ENCODE results near the gene EDDM3A.
"Not testable (repeated sequence)": the region's sequence is repeated elsewhere in the genome, so short reads cannot be mapped to it uniquely, and the experiment has no call there.

Gene EDDM3A

DNA sequence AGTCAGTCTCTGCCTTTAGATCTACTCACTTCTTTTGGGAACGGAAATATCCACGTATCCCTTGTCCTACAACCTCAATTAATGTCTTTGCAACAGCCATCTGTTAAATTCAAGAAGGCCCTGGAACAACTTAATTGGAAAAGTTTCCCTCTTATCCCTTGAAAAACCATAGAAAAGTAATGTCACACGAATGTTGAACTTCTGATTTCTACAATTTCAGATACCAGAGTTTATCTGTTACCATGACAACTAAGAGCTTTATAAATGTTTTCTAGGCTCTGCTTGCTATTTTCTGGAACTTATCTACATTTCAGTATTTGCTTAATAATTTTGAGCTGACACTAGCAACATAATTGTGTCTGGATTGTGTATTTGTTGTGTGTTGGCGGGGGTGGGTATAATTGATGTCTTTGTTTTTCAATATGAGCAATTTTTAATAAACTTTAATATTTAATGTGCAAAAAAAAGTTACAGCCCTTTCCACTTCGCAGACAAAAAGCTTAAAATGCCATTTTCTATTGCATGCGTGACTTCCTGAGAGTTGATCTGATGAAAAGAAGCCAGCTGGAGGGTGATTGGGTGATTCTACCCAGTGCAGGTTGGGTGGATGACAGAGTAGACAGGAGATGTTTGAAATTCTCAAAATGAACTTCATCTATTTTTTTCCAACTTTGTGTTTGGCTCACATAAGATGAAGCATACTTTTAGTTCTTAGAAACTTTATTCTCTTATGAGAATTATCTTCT, 11.8 kb upstream of the EDDM3A start:
- DNase-seq = no peak

DNA sequence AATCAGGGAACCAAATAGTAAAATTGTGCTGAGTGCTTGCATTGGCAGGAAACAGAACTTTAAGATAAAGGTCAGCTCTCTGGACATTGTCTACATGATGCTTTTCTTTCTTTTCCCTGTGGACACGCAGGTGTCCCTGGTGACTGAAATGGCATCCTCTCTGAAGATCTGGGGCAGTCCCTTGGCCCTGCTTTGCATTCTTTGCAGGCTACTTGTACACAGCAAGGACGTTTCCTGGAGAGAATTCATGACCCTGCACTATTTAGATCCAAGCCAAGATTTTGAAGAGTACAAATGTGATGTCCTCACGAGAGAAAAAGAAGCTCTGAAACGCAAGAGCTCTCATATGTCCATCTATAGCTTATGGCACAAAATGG, 11.3 kb upstream of the EDDM3A start:
- no peak for DNase-seq

DNA sequence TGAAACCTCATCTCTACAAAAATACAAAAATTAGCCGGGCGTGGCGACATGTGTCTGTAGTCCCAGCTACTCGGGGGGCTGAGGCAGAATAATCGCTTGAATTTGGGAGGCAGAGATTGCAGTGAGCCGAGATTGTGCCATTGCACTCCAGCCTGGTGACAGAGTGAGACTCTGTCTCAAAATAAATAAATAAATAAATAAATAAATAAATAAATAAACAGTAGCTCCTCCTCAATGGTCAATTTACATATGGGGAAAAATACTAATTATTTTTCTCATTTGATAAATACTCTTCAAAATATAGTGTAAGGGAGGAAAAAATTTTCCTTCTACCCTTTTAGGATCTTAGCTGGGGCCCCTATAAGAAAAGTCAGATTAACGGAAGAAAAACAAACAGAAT, 7.4 kb upstream of the EDDM3A start:
- not testable (repeated sequence) for DNase-seq

DNA sequence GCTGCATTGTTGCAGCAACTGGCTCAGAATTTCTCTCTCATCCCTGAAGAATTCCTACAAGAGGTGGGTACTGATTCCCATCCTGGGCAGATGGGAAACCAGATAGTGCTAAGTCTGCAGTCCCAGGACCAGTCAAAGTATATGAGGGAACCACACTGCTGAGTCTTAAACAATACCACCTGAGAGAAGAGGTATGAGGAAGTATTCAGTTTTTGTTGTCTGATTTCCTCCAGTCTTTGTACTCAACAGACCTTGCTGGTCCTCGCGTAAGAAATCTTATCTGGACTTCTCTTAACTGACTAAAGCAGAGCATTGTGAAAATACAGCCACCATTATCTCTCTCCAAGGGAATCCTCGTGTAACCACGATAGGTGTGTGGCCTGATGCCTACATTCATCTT, 3.6 kb upstream of the EDDM3A start:
- DNase-seq = no peak

DNA sequence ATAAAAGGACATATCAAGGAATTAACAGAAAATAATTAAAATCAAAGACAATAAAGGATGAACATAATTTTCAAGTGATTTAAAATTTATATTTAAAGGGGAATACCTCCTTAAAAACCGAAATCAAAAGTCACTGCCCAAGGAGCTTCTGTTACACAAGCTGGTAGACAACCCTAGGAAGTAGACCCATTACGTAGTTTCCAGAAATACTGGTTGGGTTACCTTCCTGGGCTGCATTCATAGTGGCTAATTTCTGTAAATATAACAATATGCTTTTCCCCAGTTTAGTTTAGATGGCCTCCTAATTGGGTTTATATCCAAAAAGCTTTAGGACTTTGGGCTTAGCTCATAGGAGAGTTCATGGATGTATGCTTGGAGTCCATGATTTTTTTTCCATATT, 2.1 kb upstream of the EDDM3A start:
- no peak for DNase-seq

DNA sequence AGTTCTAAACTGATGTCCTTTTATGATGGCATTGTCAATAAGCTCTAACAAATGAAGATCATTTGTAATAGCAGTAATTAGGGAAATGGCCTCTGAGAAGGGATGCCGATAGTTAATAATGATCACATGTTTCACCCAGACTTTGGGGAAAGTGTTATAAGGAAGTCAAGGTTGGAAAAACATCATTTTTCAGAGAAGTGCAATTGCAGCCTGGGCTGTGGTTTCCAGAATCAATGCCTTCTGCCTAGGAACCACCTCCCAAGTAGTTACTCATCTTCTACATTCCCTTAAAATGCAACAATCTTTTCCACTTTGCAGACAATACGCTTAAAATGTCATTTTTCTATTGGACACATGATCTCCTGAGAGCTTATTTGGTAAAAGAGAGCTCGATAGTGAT, 879 bp downstream of the EDDM3A start:
- no peak for DNase-seq

DNA sequence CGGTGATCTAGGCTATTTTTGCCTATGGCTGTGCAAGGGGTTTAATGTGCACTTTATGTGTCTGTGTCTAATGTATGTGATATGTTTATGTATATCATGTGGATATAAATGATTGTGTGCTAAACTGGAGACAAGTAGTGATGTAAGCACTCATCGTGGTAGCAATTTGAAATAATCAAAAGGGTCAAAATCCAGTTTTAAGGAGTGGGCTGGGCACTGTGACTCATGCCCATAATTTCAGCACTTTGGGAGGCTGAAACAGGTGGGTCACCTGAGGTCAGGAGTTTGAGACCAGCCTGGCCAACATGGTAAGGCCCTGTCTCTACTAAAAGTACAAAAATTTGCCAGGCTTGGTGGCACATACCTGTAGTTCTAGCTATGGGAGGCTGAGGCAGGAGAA, 2.8 kb downstream of the EDDM3A start:
- no peak for DNase-seq

DNA sequence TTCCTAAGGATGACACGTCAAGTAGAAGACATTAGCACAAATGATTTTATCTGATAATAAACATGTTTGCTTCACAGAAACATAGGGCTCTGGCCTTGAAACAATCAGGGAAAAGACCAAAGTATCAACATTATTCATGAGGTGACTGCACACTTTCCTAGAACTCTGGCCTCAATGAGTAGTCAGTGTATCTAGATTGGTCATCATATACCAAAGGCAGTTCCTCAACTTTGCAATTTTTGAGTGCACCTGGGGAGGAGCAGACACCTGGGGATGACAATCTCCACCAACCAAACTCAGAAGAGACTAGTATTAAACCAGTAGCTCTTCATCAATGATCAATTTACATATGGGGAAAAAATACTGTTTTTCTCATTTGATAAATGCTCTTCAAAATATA, 4.5 kb downstream of the EDDM3A start:
- DNase-seq = no peak

DNA sequence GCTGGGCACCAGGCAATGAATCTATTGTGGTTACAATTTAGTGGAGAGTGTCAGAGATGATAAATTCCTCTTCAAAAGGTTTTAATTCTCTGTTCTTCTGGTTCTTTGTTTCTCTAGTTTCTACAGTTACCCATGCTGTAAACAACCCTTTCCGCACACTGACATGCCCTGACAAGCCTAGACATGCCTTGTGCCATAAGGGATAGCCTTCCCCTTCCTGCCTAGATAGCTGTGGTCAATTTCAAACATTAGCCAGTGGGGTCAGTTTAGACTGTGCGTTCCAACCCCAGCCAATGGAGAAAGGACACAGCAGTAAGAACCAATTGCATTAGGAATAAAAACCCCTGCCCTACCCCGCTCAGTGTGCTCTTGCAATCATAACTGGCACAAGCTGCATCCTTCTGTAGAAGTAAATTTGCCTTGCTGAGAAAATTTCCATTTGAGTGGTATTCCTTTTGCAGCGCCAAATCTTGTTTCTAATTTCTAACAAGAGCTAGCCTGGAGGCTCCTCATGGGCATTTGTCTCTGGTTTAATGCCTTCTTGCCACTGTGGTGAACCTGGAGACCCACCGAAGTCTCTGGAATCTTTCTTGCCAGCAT, 6.4 kb downstream of the EDDM3A start:
- no peak for DNase-seq

DNA sequence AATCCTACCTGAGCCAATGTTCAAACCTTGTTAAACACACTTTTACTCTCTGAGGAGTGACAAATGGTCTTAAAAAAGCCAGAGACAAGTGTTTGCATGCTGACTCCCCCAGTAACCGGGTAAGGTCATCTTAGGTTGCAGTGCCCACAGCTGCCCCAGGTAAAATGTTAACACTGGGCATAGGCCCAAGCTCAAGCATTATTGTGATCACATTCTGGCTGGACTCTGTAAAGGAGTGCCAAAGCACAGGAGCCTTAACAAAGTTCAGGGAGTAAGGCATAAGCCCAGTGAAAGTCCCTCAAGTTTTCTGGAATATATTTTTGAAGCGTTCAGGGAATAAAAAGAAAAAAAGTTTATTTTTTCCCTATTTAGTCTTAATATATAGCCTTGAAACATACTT, 8.6 kb downstream of the EDDM3A start:
- no peak for DNase-seq

DNA sequence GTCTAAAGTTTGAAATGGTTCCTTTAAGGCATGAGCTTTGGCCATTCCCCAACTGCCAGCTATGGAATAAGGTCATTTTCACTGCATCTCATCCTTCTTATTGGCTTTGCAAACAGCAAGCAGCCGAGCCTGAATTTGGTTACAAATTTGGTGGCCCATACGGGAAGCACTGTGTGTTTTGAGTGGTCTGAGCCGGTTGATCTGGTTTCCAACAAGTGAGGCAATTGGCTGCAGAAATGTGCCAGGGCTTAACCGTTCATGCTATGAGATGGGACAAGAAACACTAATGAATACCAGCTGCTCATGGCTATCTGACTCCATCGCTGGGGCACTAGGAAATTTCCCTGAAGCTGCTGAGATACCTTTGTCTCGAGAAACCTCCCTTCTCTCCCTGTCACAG, 9.3 kb downstream of the EDDM3A start:
- no peak for DNase-seq

DNA sequence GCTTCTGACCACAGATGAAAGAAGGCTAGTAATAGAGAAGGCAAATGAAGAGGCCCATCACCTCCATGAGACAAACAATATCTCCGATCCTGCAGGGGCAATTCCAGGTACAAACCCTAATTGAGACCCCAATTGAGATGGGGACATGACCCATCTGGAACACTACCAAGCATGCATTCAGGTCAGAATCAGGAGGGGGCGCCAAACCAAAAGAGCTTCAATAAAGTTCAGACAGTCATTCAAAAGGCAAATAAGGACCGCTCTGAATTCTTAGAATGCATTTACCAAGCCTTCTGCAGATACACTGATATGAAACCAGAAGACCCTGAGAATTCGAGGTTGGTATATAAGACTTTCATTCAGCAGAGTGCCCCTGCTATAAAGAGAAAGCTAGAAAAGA, 12.3 kb downstream of the EDDM3A start:
- no peak for DNase-seq

DNA sequence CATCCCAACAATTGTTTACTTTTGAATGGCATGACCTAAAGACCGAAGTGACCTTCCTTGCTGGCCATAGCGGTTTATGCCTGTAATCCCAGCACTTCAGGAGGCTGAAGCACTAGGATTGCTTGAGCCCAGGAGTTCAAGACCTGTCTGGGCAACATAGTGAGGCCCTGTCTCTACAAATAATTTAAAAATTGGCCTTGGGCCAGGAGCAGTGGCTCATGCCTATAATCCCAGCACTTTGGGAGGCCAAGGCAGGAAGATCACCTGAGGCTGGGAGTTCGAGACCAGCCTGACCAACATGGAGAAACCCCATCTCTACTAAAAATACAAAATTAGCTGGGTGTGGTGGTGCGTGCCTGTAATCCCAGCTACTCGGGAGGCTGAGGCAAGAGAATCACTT, 13.8 kb downstream of the EDDM3A start:
- not testable (repeated sequence) for DNase-seq

DNA sequence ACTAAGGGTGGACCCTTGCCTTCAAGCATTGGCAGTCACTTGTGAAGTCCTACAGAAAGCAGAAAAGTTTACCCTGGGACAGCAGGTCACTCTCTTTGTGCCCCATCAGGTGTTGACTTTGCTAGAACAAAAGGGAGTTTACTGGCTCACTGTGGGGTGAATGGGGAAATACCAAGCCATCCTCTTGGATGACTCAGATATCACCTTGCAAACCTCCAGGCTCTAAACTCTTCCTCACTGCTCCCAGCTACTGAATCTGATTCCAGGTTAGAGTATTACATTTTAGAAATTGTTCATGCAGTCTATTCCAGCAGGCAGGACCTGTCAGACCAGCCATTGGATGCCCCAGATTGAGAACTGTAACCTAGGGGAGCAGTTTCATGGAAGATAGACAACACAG, 15.3 kb downstream of the EDDM3A start:
- no peak for DNase-seq

DNA sequence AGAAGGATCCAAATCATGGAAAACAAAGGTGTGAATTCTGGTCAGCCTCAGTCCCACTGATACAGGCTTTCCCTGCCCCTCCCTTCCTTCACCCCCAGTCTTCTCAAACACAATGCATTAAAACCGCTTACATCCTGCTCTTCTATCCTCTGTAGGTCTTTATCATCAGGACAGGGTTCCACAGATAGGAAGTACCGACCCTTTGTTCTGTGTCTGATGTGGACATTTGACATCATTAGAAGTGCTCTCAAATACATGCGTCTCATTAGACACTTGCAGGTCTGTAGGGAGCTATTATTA, 22.9 kb downstream of the EDDM3A start:
- DNase-seq = no peak

DNA sequence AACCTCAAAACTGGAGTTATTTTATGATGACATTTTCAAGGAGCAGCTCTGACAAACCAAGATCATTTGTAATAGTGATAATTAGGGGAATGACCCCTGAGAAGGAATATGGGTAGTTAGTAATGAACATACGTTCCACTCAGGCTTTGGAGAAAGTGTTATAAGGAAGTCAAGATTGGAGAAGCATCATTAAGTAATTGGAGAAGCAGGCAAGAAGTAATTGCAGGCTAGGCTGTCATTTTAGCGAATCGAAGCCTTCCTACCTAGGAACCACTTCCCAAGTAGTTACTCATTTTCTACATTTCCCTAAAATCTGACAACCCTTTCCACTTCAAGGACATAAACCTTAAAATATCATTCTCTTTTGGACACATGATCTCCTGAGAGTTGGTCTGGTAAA, 23.7 kb downstream of the EDDM3A start:
- no peak for DNase-seq

DNA sequence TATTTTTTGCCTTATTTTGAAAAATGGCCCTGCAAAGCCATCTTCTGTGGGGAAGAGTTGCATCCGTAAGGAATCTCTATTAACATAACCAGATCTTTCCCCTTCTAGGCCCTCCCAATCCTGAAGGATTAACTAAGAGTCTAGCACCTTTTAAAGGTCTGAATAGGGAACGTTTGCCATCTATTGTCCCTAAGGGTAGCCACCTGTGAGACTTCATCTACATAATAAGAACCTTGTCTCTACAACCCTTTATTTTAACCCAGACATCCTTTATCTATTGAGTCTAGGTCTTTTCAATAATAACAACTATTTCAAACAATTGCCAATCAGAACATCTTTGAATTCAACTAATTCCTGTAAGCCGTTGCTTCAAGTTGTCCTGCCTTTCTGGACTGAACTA, 27.0 kb downstream of the EDDM3A start:
- DNase-seq = no peak

DNA sequence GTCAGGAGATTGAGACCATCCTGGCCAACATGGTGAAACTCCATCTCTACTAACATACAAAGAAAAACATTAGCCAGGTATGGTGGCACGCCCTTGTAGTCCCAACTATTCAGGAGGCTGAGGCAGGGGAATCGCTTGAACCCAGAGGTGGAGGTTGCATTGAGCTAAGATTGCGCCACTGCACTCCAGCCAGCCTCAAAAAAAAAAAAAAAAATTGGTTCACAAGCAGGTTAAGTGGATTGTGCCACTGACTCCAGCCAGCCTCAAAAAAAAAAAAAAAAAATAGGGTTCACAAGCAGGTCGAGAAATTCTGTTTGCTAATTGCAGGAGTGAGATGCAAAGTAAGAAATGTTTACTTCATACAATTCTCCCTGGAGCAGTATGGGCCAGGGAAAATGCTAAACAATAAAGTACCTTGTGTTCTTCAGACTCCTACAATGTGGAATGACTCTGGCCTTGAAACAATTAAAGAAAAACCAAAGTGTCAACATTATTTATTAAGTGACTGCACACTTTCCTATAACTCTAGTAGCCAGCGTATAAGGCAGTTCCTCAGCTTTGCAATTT, 28.7 kb downstream of the EDDM3A start:
- DNase-seq = no peak

DNA sequence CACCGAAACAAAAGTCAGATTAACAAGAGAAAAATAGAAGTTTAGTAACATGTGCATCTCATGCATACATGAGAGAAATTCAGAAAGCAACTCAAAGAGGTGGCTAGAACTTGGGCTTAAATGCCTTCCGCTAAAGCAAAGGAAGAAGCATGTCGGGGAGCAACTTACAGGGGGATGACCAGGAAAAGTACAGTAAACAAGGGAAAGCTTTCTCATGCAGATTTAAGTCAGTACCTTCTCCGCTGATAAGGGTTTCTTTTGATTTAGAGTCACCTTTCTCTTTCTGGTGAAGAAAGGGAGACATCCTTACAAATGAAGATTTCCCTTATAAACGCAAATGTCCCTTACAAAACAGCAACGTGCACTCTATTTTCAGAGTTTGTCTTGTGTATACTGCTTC, 29.4 kb downstream of the EDDM3A start:
- DNase-seq = no peak

DNA sequence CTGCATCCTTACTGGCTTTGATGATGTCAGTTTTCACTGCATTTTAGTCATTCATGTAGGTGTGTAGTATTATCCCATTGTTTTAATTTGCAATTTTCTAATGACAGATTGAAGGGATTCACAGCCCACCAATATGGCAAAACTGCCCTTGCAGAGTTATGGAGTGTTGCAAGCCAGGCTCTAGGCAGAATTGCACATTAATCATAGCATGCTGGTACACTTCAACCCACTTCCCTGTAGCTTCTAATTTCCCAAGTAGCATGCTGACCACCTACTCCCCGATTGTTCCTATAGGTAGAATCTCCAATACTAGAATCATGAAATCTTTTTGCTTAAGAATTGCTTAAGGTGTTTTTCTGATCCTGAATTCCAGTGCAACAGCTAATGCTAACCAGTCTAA, 30.2 kb downstream of the EDDM3A start:
- no peak for DNase-seq

DNA sequence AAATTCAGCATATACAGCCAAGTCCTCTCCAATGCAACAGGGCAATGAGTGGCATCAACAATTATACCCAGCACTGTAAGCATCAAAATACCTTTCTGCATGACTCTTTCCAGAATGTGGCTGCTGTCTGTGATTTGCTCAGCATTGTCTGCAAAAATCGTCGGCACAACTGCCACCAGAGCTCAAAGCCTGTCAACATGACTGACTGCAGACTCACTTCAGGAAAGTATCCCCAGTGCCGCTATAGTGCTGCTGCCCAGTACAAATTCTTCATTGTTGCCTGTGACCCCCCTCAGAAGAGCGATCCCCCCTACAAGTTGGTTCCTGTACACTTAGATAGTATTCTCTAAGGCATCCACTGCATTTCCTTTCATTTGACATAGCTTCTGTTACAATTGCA, 36.1 kb downstream of the EDDM3A start:
- no peak for DNase-seq

DNA sequence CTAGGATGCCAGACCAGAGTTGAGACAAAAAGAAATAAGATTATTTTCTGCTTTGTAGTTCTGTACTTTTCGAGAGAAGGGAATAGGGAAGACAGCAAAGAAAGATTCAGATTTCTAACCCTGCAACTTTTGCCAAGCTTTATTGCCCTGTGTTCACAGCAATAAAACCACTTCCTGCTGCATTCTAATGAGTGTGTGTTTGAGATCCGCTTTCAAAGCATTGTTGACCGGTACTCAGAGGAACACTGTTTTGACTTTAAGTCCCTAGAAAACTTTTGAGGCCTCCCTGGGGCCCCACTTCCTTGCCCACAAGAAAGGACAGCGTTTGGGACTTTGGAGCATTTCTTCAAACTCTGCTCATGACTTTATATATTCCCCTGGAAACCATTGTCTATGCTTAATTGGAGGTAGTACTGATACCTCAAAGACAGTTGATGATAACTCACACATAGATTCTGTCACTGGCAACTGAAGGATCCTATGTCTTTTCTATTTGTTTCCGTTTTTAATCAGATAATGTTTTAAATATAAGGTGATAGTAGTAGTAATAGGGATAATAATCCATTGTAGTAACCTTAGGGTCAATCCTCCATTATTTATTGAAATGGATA, 36.7 kb downstream of the EDDM3A start:
- DNase-seq = no peak

DNA sequence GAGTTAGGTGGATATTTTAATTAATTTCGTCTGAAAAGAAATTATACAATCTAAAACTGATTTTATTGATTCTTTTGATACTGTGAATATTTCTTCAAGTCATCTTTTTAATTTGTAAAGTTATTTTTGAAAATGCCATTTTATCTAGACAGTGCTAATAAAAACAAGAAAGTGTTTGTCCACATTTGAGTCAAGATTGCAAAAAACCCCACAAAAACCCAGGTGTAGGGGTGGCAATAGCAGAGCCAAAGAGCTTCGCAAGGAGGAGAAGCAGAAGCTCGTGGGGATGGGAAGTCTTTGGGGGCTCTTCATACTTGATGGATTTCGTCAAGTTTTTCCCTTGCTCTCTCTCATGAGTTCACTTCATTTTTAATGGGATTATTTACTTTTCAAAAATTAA, 41.3 kb downstream of the EDDM3A start:
- no peak for DNase-seq

DNA sequence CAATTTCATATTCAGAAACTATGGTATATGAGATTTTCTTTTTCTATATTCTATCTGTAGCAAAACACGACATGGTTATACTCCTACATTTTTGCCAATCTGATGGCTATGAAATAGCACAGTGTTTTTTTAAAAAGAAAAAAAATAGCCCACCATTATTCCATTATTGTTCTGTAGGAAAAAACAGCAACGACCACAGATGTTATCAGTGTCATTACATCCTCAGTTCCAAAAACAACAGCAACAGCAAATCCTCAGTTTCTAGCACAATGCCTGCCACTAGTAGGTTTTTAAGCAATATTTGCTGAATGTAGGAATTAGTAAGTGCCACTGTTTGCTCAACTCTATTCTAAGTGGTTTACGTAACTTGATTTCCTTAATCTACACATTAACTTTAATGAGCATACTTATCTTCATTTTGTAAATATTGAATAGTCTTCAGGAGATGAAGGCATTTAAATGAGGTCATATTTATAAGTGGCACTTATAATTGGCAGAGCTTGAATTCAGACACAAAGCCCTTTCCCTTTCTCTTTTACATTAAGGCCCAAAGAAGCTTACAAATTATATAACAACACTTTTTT, 43.6 kb downstream of the EDDM3A start:
- no peak for DNase-seq

All from NCI-H1092 (cell line).